HEK293 (cell line): Measurements from ENCODE around the gene LRRC34.

Experiments used
- CTCF ChIA-PET: fragments of 350-600 bp; formaldehyde crosslinking; extraction: SDS; loops from one replicate; lab custom pipeline; 2021; ENCODE audit warnings: antibody characterized with exemption; lab: Yijun Ruan, JAX
- POLR2A ChIA-PET: fragments of 300-600 bp; formaldehyde crosslinking; extraction: SDS; loops from one replicate; lab custom pipeline; 2020; ENCODE audit warnings: antibody characterized with exemption, inconsistent platforms; lab: Yijun Ruan, JAX
- H3K27ac ChIP-seq: fragments of 200-500 bp; sonication (Bioruptor generic); 2 replicates; pipeline ENCODE4 v1.5.1; 2014; ENCODE audit warnings: low read depth, low read length, control low read depth, inconsistent platforms; ENCODE audit errors: extremely low read depth
- H3K36me3 ChIP-seq, 2 experiments: fragments of 200-500 bp in 1 of 2; sonication (Bioruptor generic) in 1 of 2; 1 replicate in 1 of 2; 2 replicates in 1 of 2; pipeline ENCODE4 v1.5.1; 2014 to 2017; ENCODE audit warnings: inconsistent platforms in 2 of 2, low read length in 2 of 2; ENCODE audit not compliant: control insufficient read depth in 2 of 2, insufficient read depth in 1 of 2
- H3K4me1 ChIP-seq: fragments of 200-500 bp; sonication (Bioruptor generic); 2 replicates; pipeline ENCODE4 v1.5.1; 2014; ENCODE audit warnings: mild to moderate bottlenecking, low read length, inconsistent platforms; ENCODE audit not compliant: control insufficient read depth, insufficient read depth
- H3K4me3 ChIP-seq: 2 replicates; pipeline ENCODE4 v1.5.1; 2011; ENCODE audit warnings: low read depth, mild to moderate bottlenecking, control low read depth, low read length, moderate library complexity
- H3K9me3 ChIP-seq: fragments of 200-500 bp; sonication (Bioruptor generic); 2 replicates; pipeline ENCODE4 v1.5.1; 2014; ENCODE audit warnings: low read depth, low read length, inconsistent platforms; ENCODE audit not compliant: control insufficient read depth, insufficient read depth
- KLF9 ChIP-seq: fragments of 450-650 bp; formaldehyde crosslinking; IDR thresholded peaks from 2 replicates; pipeline ENCODE4 v1.5.1; 2016; ENCODE audit warnings: missing biosample characterization, missing genetic modification characterization, low read depth
- PBX3 ChIP-seq: sonication (generic); formaldehyde crosslinking; IDR thresholded peaks from 2 replicates; pipeline ENCODE4 v1.8.1; 2022; ENCODE audit warnings: mild to moderate bottlenecking, moderate library complexity, missing genetic modification reagents
- REST ChIP-seq: fragments of 450-650 bp; formaldehyde crosslinking; IDR thresholded peaks from 2 replicates; pipeline ENCODE4 v1.5.1; 2016; ENCODE audit warnings: missing biosample characterization, missing genetic modification characterization
- SP2 ChIP-seq: fragments of 450-650 bp; formaldehyde crosslinking; IDR thresholded peaks from 2 replicates; pipeline ENCODE4 v1.5.1; 2016; ENCODE audit warnings: missing biosample characterization, missing genetic modification characterization
- SP3 ChIP-seq: fragments of 450-650 bp; formaldehyde crosslinking; IDR thresholded peaks from 2 replicates; pipeline ENCODE4 v1.5.1; 2016; ENCODE audit warnings: missing biosample characterization, missing genetic modification characterization
- YY1 ChIP-seq: fragments of 450-650 bp; formaldehyde crosslinking; IDR thresholded peaks from 2 replicates; pipeline ENCODE4 v1.5.1; 2018; ENCODE audit warnings: missing biosample characterization, missing genetic modification characterization
- ZBTB17 ChIP-seq: fragments of 450-650 bp; formaldehyde crosslinking; IDR thresholded peaks from 2 replicates; pipeline ENCODE4 v1.5.1; 2016; ENCODE audit warnings: missing biosample characterization, missing genetic modification characterization
- ZBTB20 ChIP-seq: fragments of 450-650 bp; formaldehyde crosslinking; IDR thresholded peaks from 2 replicates; pipeline ENCODE4 v1.5.1; 2016; ENCODE audit warnings: missing biosample characterization, missing genetic modification characterization
- ZBTB26 ChIP-seq: fragments of 450-650 bp; formaldehyde crosslinking; optimal IDR thresholded peaks from 2 replicates; pipeline ENCODE3; 2016; ENCODE audit warnings: missing biosample characterization, mild to moderate bottlenecking, missing genetic modification characterization
- ZBTB7A ChIP-seq: fragments of 450-650 bp; formaldehyde crosslinking; IDR thresholded peaks from 2 replicates; pipeline ENCODE4 v1.5.1; 2016; ENCODE audit warnings: low read depth, missing biosample characterization, missing genetic modification characterization
- ZIC2 ChIP-seq: fragments of 450-650 bp; formaldehyde crosslinking; IDR thresholded peaks from 2 replicates; pipeline ENCODE4 v1.5.1; 2016; ENCODE audit warnings: missing biosample characterization, missing genetic modification characterization
- ZNF121 ChIP-seq: fragments of 450-650 bp; formaldehyde crosslinking; IDR thresholded peaks from 2 replicates; pipeline ENCODE4 v1.5.1; 2016; ENCODE audit warnings: missing biosample characterization, missing genetic modification characterization
- ZNF140 ChIP-seq: fragments of 450-650 bp; formaldehyde crosslinking; IDR thresholded peaks from 2 replicates; pipeline ENCODE4 v1.5.1; 2016; ENCODE audit warnings: missing biosample characterization, missing genetic modification characterization
- ZNF169 ChIP-seq: fragments of 450-650 bp; formaldehyde crosslinking; IDR thresholded peaks from 2 replicates; pipeline ENCODE4 v1.5.1; 2016; ENCODE audit warnings: missing biosample characterization, missing genetic modification characterization
- ZNF2 ChIP-seq: fragments of 450-650 bp; formaldehyde crosslinking; IDR thresholded peaks from 2 replicates; pipeline ENCODE4 v1.5.1; 2016; ENCODE audit warnings: missing biosample characterization, missing genetic modification characterization
- ZNF366 ChIP-seq: fragments of 450-650 bp; formaldehyde crosslinking; conservative IDR thresholded peaks from 2 replicates; pipeline ENCODE4 v1.5.1; 2016; ENCODE audit warnings: missing biosample characterization, missing genetic modification characterization
- ZNF501 ChIP-seq: fragments of 450-650 bp; formaldehyde crosslinking; IDR thresholded peaks from 2 replicates; pipeline ENCODE4 v1.5.1; 2016; ENCODE audit warnings: missing biosample characterization, missing genetic modification characterization
- ZNF549 ChIP-seq: fragments of 450-650 bp; IDR thresholded peaks from 2 replicates; pipeline ENCODE4 v1.5.1; 2018; ENCODE audit warnings: missing biosample characterization, missing genetic modification characterization, mild to moderate bottlenecking, inconsistent platforms, moderate library complexity
- ZNF561 ChIP-seq: fragments of 450-650 bp; IDR thresholded peaks from 2 replicates; pipeline ENCODE4 v1.5.1; 2018; ENCODE audit warnings: missing biosample characterization, missing genetic modification characterization, borderline replicate concordance
- ZNF658 ChIP-seq: fragments of 450-650 bp; formaldehyde crosslinking; IDR thresholded peaks from 2 replicates; pipeline ENCODE4; 2016; ENCODE audit warnings: missing biosample characterization, missing genetic modification characterization
- ZNF660 ChIP-seq: fragments of 450-650 bp; IDR thresholded peaks from 2 replicates; pipeline ENCODE4 v1.5.1; 2018; ENCODE audit warnings: missing biosample characterization, mild to moderate bottlenecking, missing genetic modification characterization
- ZNF747 ChIP-seq: fragments of 450-650 bp; formaldehyde crosslinking; IDR thresholded peaks from 2 replicates; pipeline ENCODE4 v1.5.1; 2016; ENCODE audit warnings: missing biosample characterization, missing genetic modification characterization
- ZNF837 ChIP-seq: fragments of 450-650 bp; formaldehyde crosslinking; IDR thresholded peaks from 2 replicates; pipeline ENCODE4 v1.5.1; 2016; ENCODE audit warnings: missing biosample characterization, missing genetic modification characterization
- ZNF843 ChIP-seq: fragments of 450-650 bp; formaldehyde crosslinking; IDR thresholded peaks from 2 replicates; pipeline ENCODE4 v1.5.1; 2016; ENCODE audit warnings: missing biosample characterization, missing genetic modification characterization
- TF ChIP-seq, protein P1 (sequence below): fragments of 450-650 bp; formaldehyde crosslinking; IDR thresholded peaks from 2 replicates; pipeline ENCODE4 v1.5.1; 2016; ENCODE audit warnings: missing biosample characterization, missing genetic modification characterization
- TF ChIP-seq, protein P2 (sequence below): fragments of 450-650 bp; formaldehyde crosslinking; IDR thresholded peaks from 2 replicates; pipeline ENCODE4 v1.5.1; 2016; ENCODE audit warnings: missing biosample characterization, missing genetic modification characterization

The LRRC34 gene

GRCh38 chr3:169764312-169764881 lies 48.3 kb downstream of the LRRC34 start:
- ChIA-PET CTCF (no interaction called here), POLR2A (interaction anchor here (0.5 to 1.1 kb wide), 5 partner anchors 20 to 1672 kb away, joined by 3 to 5 read pairs (median 3); no protein-coding TSS in a partner anchor)
- Histone ChIP-seq H3K36me3 (no peaks in the 10 kb centered on the region), H3K9me3 (no peaks in the 10 kb centered on the region), H3K27ac (peak overlapping the region; percentile 74), H3K4me3 (peak overlapping the region; percentile 60), H3K4me1 (no peaks in the 10 kb centered on the region)
- TF ChIP-seq ZNF169 (tag by site-specific recombination) (no peak), ZIC2 (tag by site-specific recombination) (no peak), YY1 (no peak), PBX3 (CRISPR knock-in tag) (no peak), ZNF561 (tag by site-specific recombination) (no peak; the same call in 1 of the 2 replicates), ZBTB17 (tag by site-specific recombination) (peak; percentile 83), ZNF140 (tag by site-specific recombination) (no peak), ZNF660 (tag by site-specific recombination) (peak; percentile 20; the same call in 1 of the 2 replicates), SP3 (tag by site-specific recombination) (no peak), ZNF121 (tag by site-specific recombination) (no peak), ZNF549 (tag by site-specific recombination) (no peak), ZNF658 (no peak; the same call in 1 of the 2 replicates), ZNF366 (tag by site-specific recombination) (no peak), SP2 (tag by site-specific recombination) (no peak), ZBTB20 (peak; percentile 93), ZNF747 (tag by site-specific recombination) (no peak), ZBTB26 (peak; percentile 77), ZNF843 (tag by site-specific recombination) (no peak), REST (tag by site-specific recombination) (peak; percentile 20; the same call in 1 of the 2 replicates), ZNF501 (tag by site-specific recombination) (peak; percentile 76), KLF9 (tag by site-specific recombination) (no peak), ZBTB7A (tag by site-specific recombination) (peak; percentile 73; the same call in 1 of the 2 replicates), ZNF2 (0 out of 2 replicates have a peak, but pooled peaks have one; percentile 21), ZNF837 (tag by site-specific recombination) (no peak)
- TF ChIP-seq, protein P1, sequence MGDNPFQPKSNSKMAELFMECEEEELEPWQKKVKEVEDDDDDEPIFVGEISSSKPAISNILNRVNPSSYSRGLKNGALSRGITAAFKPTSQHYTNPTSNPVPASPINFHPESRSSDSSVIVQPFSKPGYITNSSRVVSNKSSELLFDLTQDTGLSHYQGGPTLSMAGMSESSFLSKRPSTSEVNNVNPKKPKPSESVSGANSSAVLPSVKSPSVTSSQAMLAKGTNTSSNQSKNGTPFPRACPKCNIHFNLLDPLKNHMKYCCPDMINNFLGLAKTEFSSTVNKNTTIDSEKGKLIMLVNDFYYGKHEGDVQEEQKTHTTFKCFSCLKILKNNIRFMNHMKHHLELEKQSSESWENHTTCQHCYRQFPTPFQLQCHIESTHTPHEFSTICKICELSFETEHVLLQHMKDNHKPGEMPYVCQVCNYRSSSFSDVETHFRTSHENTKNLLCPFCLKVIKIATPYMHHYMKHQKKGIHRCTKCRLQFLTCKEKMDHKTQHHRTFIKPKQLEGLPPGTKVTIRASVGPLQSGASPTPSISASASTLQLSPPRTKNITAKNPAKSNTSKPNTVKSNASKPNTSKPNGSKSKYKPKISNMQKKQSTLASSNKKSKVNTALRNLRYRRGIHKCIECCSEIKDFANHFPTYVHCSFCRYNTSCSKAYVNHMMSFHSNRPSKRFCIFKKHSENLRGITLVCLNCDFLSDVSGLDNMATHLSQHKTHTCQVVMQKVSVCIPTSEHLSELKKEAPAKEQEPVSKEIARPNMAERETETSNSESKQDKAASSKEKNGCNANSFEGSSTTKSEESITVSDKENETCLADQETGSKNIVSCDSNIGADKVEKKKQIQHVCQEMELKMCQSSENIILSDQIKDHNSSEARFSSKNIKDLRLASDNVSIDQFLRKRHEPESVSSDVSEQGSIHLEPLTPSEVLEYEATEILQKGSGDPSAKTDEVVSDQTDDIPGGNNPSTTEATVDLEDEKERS = no peak
- TF ChIP-seq, protein P2, sequence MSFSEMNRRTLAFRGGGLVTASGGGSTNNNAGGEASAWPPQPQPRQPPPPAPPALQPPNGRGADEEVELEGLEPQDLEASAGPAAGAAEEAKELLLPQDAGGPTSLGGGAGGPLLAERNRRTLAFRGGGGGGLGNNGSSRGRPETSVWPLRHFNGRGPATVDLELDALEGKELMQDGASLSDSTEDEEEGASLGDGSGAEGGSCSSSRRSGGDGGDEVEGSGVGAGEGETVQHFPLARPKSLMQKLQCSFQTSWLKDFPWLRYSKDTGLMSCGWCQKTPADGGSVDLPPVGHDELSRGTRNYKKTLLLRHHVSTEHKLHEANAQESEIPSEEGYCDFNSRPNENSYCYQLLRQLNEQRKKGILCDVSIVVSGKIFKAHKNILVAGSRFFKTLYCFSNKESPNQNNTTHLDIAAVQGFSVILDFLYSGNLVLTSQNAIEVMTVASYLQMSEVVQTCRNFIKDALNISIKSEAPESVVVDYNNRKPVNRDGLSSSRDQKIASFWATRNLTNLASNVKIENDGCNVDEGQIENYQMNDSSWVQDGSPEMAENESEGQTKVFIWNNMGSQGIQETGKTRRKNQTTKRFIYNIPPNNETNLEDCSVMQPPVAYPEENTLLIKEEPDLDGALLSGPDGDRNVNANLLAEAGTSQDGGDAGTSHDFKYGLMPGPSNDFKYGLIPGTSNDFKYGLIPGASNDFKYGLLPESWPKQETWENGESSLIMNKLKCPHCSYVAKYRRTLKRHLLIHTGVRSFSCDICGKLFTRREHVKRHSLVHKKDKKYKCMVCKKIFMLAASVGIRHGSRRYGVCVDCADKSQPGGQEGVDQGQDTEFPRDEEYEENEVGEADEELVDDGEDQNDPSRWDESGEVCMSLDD (tag by site-specific recombination) = peak; percentile 89
